EL (cell line): Measurements from ENCODE around the gene CCDC12.

Experiments
- DNase-seq: peaks from one replicate; pipeline ENCODE4 v3.0.0-alpha.2; 2016

Gene CCDC12

DNA sequence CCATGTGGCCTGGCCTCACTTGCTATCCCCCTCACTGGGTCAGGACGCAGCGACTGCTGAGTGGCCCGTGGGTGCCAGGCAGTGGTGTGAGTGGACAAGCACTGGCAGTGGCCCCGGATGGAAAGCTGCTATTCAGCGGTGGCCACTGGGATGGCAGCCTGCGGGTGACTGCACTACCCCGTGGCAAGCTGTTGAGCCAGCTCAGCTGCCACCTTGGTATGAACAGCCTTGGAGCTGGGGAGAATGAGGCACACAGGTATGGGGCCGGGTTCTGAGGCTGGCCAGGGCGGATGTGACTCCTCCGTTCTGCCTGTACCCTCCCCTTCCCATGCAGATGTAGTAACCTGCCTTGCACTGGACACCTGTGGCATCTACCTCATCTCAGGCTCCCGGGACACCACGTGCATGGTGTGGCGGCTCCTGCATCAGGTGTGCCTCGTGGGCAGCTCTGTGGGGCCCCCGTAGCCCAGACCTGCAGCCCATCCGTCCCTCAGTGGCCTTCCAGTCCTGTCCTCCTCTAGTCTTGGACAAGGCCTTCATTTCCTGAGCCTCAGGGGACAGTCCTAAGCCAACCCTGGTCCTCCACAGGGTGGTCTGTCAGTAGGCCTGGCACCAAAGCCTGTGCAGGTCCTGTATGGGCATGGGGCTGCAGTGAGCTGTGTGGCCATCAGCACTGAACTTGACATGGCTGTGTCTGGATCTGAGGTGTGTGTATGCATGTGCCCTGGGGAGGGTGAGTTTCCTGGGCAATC, 31.1 kb upstream of the CCDC12 start:
- DNase-seq, result no peak

DNA sequence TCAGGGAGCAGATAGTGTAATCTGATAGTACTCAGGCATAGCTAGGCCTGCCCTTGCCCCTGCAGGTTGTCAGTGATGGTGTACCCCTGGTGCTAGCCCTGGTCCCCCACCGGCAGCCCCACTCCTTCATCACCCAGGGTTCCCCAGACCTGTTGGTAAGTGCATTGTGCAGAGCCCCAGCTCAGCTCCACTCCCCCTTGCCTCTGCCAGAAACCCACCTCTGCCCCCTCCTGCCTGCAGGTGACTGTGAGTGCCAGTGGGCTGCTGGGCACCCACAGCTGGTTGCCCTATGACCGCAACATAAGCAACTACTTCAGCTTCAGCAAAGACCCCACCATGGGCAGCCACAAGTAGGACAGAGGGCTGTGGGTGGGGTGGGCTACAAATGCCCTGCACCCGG, 30.5 kb upstream of the CCDC12 start:
- DNase-seq, result no peak

DNA sequence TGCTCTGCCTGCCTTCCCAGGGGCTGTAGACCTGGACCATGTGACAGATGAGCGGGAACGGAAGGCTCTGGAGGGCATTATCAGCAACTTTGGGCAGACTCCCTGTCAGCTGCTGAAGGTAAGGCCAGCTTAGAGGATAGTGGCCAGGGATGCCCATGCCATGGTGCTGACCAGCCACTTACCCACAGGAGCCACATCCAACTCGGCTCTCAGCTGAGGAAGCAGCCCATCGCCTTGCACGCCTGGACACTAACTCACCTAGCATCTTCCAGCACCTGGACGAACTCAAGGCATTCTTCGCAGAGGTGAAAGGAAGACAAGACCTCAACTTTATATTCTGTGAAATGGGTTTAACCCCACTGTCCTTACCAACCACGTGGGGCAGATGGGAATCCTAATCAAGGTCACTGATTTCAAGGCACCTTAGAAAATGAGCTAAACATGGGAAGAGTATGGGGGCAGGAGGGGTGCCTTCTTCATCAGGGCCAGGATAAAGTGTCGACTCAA, 29.7 kb upstream of the CCDC12 start:
- no peak for DNase-seq

- no peak for DNase-seq
Measured at GRCh38 chr3:47005212-47006144, 28.9 kb upstream of the CCDC12 start.

GRCh38 chr3:47004369-47005211, 28.0 kb upstream of the CCDC12 start:
- DNase-seq, result no peak

- no peak for DNase-seq
Measured at GRCh38 chr3:47003461-47004368, 27.2 kb upstream of the CCDC12 start.

DNA sequence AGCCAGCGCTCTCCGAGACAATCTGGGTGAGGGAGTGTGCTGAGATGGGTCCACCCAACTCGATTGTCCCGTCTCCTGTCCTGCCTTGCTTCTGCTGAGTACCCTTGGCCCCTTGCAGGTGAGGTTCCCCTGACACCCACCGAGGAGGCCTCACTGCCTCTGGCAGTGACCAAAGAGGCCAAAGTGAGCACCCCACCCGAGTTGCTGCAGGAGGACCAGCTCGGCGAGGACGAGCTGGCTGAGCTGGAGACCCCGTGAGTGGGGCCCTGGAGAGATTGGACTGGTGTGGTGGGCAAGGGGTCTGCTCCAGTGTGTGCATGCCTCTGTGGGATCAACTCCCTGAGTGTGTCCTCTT, 26.5 kb upstream of the CCDC12 start:
- no peak for DNase-seq

GRCh38 chr3:47002171-47003055, 25.9 kb upstream of the CCDC12 start:
- DNase-seq, result no peak

DNA sequence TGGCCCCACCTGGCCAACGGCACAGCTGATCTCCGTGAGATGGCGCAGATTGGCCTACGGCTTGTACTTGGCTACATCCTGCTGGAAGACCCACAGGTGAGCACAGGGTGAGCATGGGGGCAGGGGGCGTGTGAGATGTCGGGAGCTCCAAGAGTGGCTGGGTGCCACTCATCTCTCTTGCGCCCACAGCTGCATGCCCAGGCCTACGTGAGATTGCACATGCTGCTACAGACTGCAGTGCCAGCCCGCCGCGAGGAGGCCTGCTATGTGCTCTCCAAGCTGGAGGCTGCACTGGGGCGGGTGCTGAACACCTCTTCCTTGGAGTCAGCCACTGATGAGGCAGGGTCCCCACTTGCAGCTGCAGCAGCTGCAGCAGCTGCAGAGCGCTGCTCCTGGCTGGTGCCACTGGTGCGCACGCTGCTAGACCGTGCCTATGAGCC, 25.2 kb upstream of the CCDC12 start:
- no peak for DNase-seq

DNA sequence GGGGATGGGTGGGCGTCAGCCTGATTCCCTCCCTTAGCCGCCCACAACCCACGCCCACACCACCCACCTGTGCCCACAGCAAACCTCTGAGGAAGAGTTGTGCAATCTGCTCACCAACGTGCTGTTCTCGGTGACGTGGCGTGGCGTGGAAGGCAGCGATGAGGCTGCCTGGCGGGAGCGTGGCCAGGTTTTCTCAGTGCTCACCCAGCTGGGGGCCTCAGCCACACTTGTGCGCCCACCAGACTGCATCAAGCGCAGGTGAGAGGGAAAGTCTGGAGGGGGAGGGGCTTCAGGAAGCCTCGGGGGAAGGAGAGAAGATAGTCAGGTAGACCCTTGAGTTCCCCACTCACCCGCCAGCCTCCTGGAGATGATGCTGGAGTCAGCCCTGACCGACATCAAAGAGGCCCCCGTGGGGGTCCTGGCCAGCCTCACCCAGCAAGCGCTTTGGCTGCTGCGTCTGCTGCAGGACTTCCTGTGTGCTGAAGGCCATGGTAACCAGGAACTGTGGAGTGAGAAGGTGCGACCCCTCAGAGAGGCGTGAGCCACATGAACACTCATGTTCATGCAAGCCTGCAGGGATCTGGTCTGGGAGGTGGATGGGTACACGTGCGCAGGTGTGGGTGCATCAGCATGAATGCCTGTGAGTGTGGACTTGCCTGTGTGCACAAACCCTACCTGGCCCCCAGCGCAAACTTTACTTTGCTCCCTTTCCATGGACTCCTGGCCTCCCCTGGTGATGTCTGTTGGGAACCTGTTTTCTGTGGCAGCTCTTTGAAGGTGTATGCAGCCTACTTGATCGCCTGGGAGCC, 24.6 kb upstream of the CCDC12 start:
- no peak for DNase-seq

- peak; percentile 60 for DNase-seq
Measured at GRCh38 chr3:47000198-47000815, 23.8 kb upstream of the CCDC12 start.

- DNase-seq, result no peak
Measured at GRCh38 chr3:46999516-47000197, 23.1 kb upstream of the CCDC12 start.

- no peak for DNase-seq
Measured at GRCh38 chr3:46998852-46999515, 22.4 kb upstream of the CCDC12 start.

DNA sequence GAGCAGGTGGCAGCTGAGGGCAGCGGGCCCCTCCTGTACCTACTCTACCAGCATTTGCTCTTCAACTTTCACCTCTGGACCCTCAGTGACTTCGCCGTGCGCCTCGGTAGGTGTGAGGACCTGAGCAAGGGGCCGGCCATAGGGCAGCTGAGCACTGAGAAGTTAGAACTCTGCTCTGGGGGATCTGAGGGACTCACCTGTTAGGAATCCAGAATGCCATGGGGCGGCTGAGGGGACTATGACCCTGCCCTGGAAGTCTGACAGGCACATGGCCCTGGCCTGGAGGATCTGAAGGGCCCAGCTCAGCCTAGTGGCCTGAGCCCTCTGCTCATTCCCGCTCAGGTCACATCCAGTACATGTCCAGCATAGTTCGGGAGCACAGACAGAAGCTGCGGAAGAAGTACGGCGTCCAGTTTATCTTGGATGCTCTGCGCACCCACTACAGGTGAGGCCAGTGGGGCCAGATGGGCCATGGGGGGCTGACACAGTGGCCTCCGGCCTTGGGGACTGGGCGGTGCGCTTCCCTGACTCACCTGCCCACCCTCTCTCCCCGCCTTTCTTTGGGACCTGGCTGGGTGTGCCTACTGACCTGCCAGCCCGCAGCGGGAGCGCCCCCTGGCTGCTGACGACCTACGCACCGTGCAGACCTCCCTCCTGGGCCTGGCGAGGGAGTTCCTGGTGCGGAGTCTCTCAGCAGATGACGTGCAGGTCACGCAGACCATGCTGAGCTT, 21.7 kb upstream of the CCDC12 start:
- peak; percentile 29 for DNase-seq

- DNase-seq, result no peak
Measured at GRCh38 chr3:46997453-46998091, 21.0 kb upstream of the CCDC12 start.

GRCh38 chr3:46996689-46997452, 20.3 kb upstream of the CCDC12 start:
- no peak for DNase-seq
